Natural killer cell (primary cell): ENCODE measurements around the gene CENPT. TPM values are rescaled to one million over a fixed set of nuclear protein-coding genes. Genes with fewer than 3 reads are reported as not detected.

ENCODE experiments used
- ATAC-seq, 3 donors: fragments of 150-1000 bp in 2 of 3; fragments of 200-7000 bp in 1 of 3; cut with Tn5 transposase; 1 replicate in 1 of 3; 2 replicates in 2 of 3; pipeline ENCODE4 v1.10.0; 2021; ENCODE audit warnings: mild to moderate bottlenecking in 2 of 3, moderate library complexity in 2 of 3
- DNase-seq, 2 donors: peaks; one replicate each; pipeline versions ENCODE4 v3.0.0 to v3.0.0-alpha.2; 2013 to 2021; ENCODE audit warnings: mixed read lengths in 1 of 2
- H3K27ac ChIP-seq: one replicate; pipeline ENCODE4 v1.5.1; 2013; ENCODE audit warnings: mild to moderate bottlenecking, low read length
- H3K27me3 ChIP-seq: one replicate; pipeline ENCODE4 v1.6.1; 2013; ENCODE audit warnings: low read length; ENCODE audit not compliant: control insufficient read depth, insufficient read depth
- H3K36me3 ChIP-seq: one replicate; pipeline ENCODE4 v1.6.1; 2013; ENCODE audit warnings: low read length; ENCODE audit not compliant: control insufficient read depth, insufficient read depth
- H3K4me1 ChIP-seq: one replicate; pipeline ENCODE4 v1.6.1; 2013; ENCODE audit warnings: low read length; ENCODE audit not compliant: control insufficient read depth, insufficient read depth
- H3K4me3 ChIP-seq: one replicate; pipeline ENCODE4 v1.5.1; 2013; ENCODE audit warnings: low read length
- H3K9me3 ChIP-seq: one replicate; pipeline ENCODE4 v1.6.1; 2013; ENCODE audit warnings: low read length; ENCODE audit not compliant: control insufficient read depth, insufficient read depth
- H3K27ac Mint-ChIP-seq, 2 donors: one replicate each; pipeline ENCODE4 v1.8.0; 2022; ENCODE audit warnings: mild to moderate bottlenecking in 2 of 2, mixed read lengths in 2 of 2, moderate library complexity in 1 of 2
- H3K27me3 Mint-ChIP-seq, 2 donors: one replicate each; pipeline ENCODE4 v1.8.0; 2022; ENCODE audit warnings: low read depth in 2 of 2, mixed read lengths in 2 of 2
- H3K36me3 Mint-ChIP-seq: one replicate; pipeline ENCODE4 v1.8.0; 2022; ENCODE audit warnings: mixed read lengths
- H3K4me1 Mint-ChIP-seq, 2 donors: one replicate each; pipeline ENCODE4 v1.8.0; 2022; ENCODE audit warnings: mixed read lengths in 2 of 2
- H3K4me3 Mint-ChIP-seq: one replicate; pipeline ENCODE4 v1.8.0; 2022; ENCODE audit warnings: mild to moderate bottlenecking, moderate library complexity, mixed read lengths
- H3K9me3 Mint-ChIP-seq, 2 donors: one replicate each; pipeline ENCODE4 v1.8.0; 2022; ENCODE audit warnings: mixed read lengths in 2 of 2
- WGBS: methylation state at CpG from one replicate; pipeline ENCODE4 v1.1.7; 2013; ENCODE audit warnings: missing lambda C conversion rate; ENCODE audit not compliant: insufficient coverage; 5-methylcytosine and 5-hydroxymethylcytosine counted together
- intact Hi-C: fragments of 100-400 bp; cut with micrococcal nuclease; formaldehyde crosslinking; loops from one replicate; pipeline ENCODE4 v1.14.2; 2022
- total RNA-seq, 4 donors: library from RNA; stranded (reverse); fragments of 120-200 nt in 1 of 4; gene quantifications; one replicate each; pipeline versions ENCODE4 v1.2.3 to v1.2.4, GENCODE V29; 2013 to 2022
- TF ChIP-seq, protein P1 (sequence below): fragments of 200-600 bp; IDR thresholded peaks from one replicate; pipeline ENCODE4 v1.8.0; 2022; ENCODE audit warnings: antibody characterized with exemption

Gene CENPT
- total RNA-seq, 3 donors from 2014 or later (not counting 1 experiment from before 2014, with no cell fraction given), result 68.6 to 81.3 (median 78.9) TPM

- DNase-seq (no peak), ATAC-seq (no peak)
- no peak overlapping the region for H3K27ac ChIP-seq
- intact Hi-C loops, result loop anchor here (5.0 kb wide), 1 partner anchor 41 kb away; no protein-coding TSS in a partner anchor
- peaks cover 0 to 4% of the 10 kb centered on the region in 2 donors for H3K4me1 Mint-ChIP-seq
- H3K4me3 Mint-ChIP-seq, result no peak overlapping the region
- no peaks in the 10 kb centered on the region for H3K27me3 Mint-ChIP-seq
- H3K4me1 ChIP-seq, result no peaks in the 10 kb centered on the region
- no peak overlapping the region for H3K4me3 ChIP-seq
- no peaks in the 10 kb centered on the region for H3K9me3 Mint-ChIP-seq
- H3K36me3 ChIP-seq, result peaks cover 35% of the 10 kb centered on the region
- WGBS, result 92% methylated on average over 5 of the region's 5 CpGs
- H3K27ac Mint-ChIP-seq, result peak overlapping the region in 1 of 2 donors; percentile 43
- no peaks in the 10 kb centered on the region for H3K27me3 ChIP-seq
- TF ChIP-seq, protein P1, sequence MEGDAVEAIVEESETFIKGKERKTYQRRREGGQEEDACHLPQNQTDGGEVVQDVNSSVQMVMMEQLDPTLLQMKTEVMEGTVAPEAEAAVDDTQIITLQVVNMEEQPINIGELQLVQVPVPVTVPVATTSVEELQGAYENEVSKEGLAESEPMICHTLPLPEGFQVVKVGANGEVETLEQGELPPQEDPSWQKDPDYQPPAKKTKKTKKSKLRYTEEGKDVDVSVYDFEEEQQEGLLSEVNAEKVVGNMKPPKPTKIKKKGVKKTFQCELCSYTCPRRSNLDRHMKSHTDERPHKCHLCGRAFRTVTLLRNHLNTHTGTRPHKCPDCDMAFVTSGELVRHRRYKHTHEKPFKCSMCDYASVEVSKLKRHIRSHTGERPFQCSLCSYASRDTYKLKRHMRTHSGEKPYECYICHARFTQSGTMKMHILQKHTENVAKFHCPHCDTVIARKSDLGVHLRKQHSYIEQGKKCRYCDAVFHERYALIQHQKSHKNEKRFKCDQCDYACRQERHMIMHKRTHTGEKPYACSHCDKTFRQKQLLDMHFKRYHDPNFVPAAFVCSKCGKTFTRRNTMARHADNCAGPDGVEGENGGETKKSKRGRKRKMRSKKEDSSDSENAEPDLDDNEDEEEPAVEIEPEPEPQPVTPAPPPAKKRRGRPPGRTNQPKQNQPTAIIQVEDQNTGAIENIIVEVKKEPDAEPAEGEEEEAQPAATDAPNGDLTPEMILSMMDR, result no peak
- no peaks in the 10 kb centered on the region for H3K36me3 Mint-ChIP-seq
- no peaks in the 10 kb centered on the region for H3K9me3 ChIP-seq
Measured at GRCh38 chr16:67886387-67886786, 38.9 kb upstream of the CENPT start.

- no peaks in the 10 kb centered on the region for H3K27me3 ChIP-seq
- no peaks in the 10 kb centered on the region for H3K9me3 Mint-ChIP-seq
- no peak for DNase-seq
- no peak overlapping the region for H3K27ac Mint-ChIP-seq
- intact Hi-C loops, result loop anchor here (5.0 kb wide), 1 partner anchor 41 kb away; no protein-coding TSS in a partner anchor
- no peaks in the 10 kb centered on the region for H3K27me3 Mint-ChIP-seq
- H3K4me1 Mint-ChIP-seq, result peaks cover 0 to 4% of the 10 kb centered on the region in 2 donors
- ATAC-seq, result no peak
- no peaks in the 10 kb centered on the region for H3K9me3 ChIP-seq
- no peaks in the 10 kb centered on the region for H3K36me3 Mint-ChIP-seq
- no peak overlapping the region for H3K4me3 ChIP-seq
- no peak overlapping the region for H3K27ac ChIP-seq
- 99% methylated on average over 19 of the region's 19 CpGs for WGBS
- no peak overlapping the region for H3K4me3 Mint-ChIP-seq
- H3K4me1 ChIP-seq, result no peaks in the 10 kb centered on the region
- peaks cover 39% of the 10 kb centered on the region for H3K36me3 ChIP-seq
- TF ChIP-seq, protein P1, result no peak
Measured at GRCh38 chr16:67885976-67886375, 38.5 kb upstream of the CENPT start.

DNA sequence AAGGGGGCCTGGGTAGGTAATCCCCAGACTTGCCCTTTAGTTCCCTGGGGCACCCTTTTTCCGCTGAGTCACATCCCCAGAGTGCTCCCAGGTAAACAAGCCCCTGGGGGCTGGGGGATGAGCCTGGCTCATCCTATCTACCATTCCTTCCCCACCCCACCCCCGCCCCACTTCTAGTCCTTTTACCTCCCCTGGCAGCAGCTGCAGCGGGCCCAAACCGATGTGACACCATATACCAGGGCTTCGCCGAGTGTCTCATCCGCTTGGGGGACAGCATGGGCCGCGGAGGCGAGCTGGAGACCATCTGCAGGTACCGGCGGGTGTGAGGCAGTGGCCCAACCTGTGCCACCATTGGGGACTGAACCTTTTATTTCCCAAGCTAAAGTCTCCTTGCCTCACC is 38.1 kb upstream of the CENPT start:
- Histone ChIP-seq H3K36me3 (peaks cover 43% of the 10 kb centered on the region), H3K4me3 (no peak overlapping the region), H3K9me3 (no peaks in the 10 kb centered on the region), H3K27ac (no peak overlapping the region), H3K27me3 (no peaks in the 10 kb centered on the region), H3K4me1 (no peaks in the 10 kb centered on the region)
- ATAC-seq (no peak), DNase-seq (no peak)
- Mint-ChIP-seq H3K4me1 (peaks cover 0 to 4% of the 10 kb centered on the region in 2 donors), H3K27ac (no peak overlapping the region), H3K36me3 (no peaks in the 10 kb centered on the region), H3K9me3 (no peaks in the 10 kb centered on the region), H3K4me3 (no peak overlapping the region), H3K27me3 (no peaks in the 10 kb centered on the region)
- WGBS, result 97% methylated on average over 11 of the region's 12 CpGs
- intact Hi-C loops, result loop anchor here (5.0 kb wide), 1 partner anchor 42 kb away; no protein-coding TSS in a partner anchor
- TF ChIP-seq, protein P1, result no peak

GRCh38 chr16:67884684-67885083 is 37.2 kb upstream of the CENPT start, which contains the start of gene NRN1L:
Gene NRN1L (plus strand): TSS chr16:67884885. CDS start chr16:67884904, 19 bp downstream.
- H3K4me1 Mint-ChIP-seq, result peaks cover 0 to 4% of the 10 kb centered on the region in 2 donors
- no peaks in the 10 kb centered on the region for H3K4me1 ChIP-seq
- no peak for DNase-seq
- no peaks in the 10 kb centered on the region for H3K9me3 Mint-ChIP-seq
- WGBS, result 94% methylated on average over 22 of the region's 22 CpGs
- H3K4me3 ChIP-seq, result no peak within 1 kb of the TSS
- no peaks in the 10 kb centered on the region for H3K36me3 Mint-ChIP-seq
- peaks cover 52% of the 10 kb centered on the region for H3K36me3 ChIP-seq
- ATAC-seq, result no peak
- no peaks in the 10 kb centered on the region for H3K9me3 ChIP-seq
- H3K27ac Mint-ChIP-seq, result peak within 1 kb of the TSS in 1 of 2 donors; percentile 58
- intact Hi-C loops, result loop anchor here (5.0 kb wide), 1 partner anchor 43 kb away; no protein-coding TSS in a partner anchor
- no peak within 1 kb of the TSS for H3K4me3 Mint-ChIP-seq
- TF ChIP-seq, protein P1, result no peak
- no peaks in the 10 kb centered on the region for H3K27me3 ChIP-seq
- H3K27me3 Mint-ChIP-seq, result no peaks in the 10 kb centered on the region
- H3K27ac ChIP-seq, result no peak within 1 kb of the TSS
